CD4-positive, alpha-beta T cell treated with Interleukin-2 at 100 ng/mL for 4 hours (primary cell): Measurements from ENCODE around the gene CBARP.

ENCODE experiments used
- DNase-seq: peaks from one replicate; pipeline ENCODE4 v3.0.0-alpha.2; 2020; ENCODE audit warnings: low spot score

Gene CBARP

GRCh38 chr19:1239796-1240737, 2.3 kb upstream of the CBARP start:
- peak; percentile 89 for DNase-seq

- no peak for DNase-seq
Measured at GRCh38 chr19:1239420-1239795, 1.6 kb upstream of the CBARP start.

GRCh38 chr19:1238369-1239303, 831 bp upstream of the CBARP start:
- no peak for DNase-seq

- DNase-seq = no peak
Measured at GRCh38 chr19:1237027-1237659, 662 bp downstream of the CBARP start.

DNA sequence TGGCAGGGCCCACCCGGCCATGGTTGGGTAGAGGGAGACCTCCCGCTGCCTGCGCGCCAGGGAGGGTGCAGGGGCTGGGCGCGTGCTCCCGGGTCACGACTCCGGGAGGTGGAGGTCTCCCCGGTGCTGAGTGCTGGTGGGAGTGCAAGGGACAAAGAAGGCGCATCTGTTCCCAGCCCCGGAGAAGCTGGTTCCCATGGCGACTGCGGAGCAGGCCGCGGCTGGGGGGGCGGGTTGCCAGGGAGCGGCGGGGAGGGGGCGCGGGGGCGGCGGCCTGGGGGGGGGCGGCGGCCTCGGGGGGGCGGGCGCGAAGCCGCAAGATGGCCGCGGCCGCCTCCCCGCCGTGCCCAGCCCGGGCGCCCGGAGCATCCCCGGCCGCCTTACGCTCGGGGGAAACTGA, 1.2 kb downstream of the CBARP start:
- no peak for DNase-seq

DNA sequence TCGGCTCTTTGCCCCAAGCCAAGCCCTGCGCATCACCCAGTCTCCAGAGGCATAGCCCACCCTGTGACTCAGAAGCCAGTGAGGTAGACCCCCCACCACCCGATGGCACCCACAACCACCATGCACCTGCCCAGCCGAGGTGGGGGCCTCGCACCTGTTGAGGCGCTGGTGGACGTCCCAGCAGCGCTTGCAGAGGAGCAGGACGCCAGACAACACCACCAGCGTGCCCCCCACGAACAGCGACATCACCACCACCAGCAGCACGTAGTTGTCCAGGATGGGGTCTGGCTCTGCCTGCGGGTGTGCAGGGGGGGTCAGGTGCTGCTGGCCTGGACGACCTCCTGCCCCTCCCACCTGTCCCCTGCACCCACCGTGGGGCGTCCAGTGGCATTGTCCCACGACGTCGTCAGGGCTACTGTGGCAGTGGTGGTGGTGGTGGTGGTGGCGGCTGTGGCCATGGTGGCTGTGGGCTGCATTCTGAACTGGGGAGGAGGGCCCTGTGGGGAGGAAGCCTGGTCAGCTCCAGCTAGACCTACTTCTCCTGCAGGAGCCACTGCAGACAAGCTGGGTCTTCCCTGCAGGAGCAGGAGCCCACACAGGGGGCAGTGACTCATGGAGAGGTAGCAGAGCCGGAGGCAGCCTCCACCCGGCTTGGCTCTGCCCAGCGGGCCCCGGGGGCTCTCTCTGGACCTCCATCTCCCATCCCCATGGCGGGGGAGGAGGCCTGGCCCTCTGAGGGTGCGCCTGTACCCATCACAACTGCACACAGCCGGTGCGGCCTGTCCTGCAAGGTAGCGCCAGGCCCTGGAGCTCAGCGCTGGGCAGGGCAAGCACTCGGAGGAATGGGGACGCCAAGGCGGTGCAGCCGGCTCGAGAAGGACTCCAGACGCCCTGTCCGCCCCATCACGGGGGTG, 1.9 kb downstream of the CBARP start:
- no peak for DNase-seq

DNA sequence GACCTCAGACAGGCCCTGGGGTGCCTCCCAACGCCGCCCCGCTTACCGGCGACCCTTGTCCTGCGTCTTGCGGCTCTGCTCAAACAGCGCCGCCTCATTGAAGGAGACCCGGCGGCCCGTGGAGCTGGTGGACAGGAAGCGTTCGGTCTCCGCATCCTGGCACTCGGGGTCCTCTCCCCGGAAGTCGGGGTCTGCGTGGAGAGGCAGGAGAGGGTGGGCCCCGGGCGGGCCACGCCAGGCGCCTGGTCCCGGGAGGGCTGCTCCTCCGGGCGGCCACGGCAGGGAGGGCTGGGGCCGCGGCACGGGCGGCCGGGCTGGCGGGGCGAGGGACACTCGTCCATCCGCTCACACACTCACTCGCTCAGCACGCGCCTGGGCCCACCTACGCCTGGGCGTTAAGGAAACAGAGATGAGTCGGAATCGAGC, 2.8 kb downstream of the CBARP start:
- DNase-seq = no peak

- no peak for DNase-seq
Measured at GRCh38 chr19:1234051-1234954, 3.5 kb downstream of the CBARP start.

GRCh38 chr19:1233115-1233667, 4.6 kb downstream of the CBARP start:
- DNase-seq = no peak

DNA sequence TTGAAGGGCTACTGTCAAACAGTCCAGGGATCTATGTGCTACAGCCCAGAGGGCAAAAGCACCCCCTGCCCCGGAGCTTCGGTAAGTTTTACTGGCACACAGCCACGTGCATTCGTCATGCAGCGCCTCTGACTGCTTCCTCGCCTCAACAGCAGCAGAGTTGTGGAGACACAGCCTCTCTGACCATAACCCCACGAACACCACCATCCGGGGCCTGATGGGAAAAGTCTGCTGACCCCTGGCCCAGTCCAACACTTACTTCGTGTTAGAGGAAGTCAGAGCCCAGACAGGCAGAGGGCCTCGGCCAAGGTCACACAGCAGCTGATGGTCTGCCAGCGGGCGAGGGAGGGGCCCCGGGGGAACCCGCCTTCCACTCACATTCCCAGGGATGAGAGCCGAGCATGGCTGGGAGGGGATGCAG, 5.1 kb downstream of the CBARP start:
- no peak for DNase-seq

DNA sequence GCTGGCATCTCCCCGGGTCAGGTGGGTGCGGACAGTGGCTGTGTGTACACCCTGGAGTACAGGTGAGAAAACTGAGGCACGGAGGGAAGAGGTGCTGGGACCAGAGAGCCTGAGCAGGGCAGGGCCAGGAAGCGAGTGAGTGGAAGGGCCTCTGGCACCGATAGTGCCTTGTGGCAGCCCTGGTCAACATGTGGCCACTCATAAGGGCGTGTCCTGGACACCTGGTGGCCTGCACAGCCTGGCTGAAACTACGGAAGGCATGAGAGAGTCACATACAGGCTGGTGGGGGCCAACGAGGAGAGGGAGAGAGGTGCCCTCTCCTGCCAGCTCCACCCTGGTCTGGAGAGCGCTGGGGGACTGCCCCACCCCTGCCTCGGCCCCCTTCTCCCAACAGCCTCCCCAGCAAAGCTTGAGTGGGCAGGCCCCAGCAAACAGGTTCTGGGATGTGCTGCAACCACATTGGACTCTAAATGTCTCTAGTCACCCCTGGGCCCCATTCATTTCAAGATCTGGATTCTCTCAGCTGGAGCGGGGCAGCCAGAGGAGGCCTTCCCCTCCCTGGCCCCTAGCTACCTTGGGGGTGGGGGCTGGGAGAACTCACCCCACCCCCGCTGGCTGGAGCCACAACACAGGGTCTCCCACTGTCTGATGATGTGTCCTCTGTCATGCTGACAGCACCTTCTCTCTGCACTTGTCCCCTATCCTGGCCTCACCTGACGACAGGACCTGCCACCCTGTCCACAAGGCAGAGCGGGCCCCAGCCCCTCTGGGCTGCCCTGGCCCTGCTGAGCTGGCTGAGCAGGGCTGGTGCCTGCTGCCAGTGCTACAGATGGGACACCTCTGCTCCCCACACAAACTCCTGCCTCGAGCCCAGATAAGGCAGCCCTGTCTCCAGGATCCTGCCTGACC, 5.8 kb downstream of the CBARP start:
- no peak for DNase-seq

- no peak for DNase-seq
Measured at GRCh38 chr19:1230783-1231489, 6.9 kb downstream of the CBARP start.

DNA sequence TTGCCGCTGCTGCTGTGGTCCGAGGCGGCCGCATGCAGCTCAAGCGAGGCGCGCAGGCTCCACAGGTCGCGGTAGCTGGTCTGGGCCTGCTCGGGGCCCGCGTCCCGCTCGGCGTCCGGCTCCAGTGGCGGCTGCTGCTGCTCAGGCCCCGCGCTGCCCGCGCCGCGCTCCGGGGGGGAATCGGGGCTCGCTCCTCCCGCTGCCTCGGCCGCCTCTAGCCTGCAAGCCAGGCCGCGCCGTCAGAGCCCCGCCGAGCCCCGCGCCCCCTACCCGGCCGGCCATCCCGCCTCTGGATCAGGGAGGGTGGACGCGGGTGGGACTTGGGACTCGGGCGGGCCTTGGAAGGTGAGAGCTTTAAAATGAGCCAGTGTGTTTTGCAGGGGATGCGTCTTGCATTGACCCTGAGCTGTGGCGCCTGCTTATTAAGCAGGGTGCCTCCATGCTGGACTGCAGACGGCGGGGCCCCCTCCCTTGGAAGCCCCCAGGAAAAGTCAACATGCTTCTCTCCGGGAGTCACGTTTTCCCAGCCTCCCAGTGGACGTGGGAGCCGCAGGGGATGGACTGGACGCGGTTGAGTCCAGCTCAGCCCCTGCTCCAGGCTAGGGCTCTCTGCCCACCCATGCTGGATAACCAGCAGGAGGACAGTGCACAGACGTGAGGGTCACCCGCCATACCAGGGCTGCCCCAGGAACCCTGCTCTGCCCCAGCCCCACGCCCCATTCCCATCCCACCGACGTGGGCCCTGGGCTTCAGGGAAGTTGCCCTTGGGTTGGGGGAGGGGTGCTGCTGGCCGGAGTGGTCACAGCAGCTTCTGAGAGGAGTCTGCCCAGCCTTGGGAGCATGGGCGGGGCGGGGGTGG, 7.7 kb downstream of the CBARP start:
- DNase-seq = no peak

DNA sequence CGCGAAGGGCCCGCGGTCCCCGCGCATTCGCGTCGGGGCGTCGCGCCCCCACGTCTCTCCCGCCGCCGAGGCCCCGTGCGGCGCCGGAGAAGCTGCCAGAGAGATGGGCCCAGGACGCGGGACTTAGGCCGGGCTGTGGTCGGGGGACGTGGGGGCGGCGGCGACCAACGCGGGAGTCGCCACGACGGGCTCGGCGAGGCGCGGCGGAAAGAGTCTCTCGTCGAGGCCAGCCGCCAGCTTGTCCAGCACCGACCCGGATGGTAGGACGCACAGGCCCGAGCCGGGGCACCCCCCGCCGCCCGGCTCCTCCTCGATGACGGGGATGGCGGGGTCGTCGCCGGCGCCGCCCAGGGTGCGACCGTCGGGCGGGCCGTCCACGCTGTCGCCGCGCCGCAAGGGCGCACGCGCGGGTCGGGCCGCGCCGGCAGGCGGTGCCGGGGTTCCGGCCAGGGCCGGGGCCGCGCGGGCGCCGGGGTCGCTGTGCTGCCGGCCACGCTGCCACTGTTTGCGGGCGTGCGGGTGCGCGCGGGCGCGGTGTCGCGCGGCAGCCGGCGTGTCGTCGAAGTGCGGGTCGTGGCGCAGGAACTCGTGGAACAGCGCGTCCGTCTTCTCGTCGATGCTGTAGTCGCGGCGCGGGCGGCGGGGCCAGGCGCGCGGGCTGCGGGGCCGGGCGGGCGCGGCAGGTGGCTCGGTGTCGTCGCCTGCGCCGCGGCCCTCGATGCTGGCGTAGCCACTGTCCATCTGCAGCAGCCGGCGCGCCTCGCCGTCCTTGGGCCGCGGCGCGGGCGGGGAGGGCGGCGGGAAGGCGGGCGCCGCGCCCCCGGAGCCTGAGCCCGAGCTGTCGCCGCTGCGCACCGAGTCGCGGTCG, 8.5 kb downstream of the CBARP start:
- no peak for DNase-seq

GRCh38 chr19:1228161-1228957, 9.4 kb downstream of the CBARP start:
- DNase-seq = no peak
